CD4-positive, alpha-beta memory T cell (primary cell): ENCODE data around the gene SNN. TPM values are rescaled to one million over a fixed set of nuclear protein-coding genes. Genes with fewer than 3 reads are reported as not detected.

Experiments used
- CTCF ChIA-PET: fragments of 350-600 bp; sonication (Branson Sonifier 250); formaldehyde crosslinking; loops from one replicate; lab custom pipeline; 2021; ENCODE audit warnings: inconsistent platforms; ENCODE audit not compliant: partially characterized antibody; lab: Charles Lee
- POLR2A ChIA-PET: fragments of 350-600 bp; sonication (Branson Sonifier 250); formaldehyde crosslinking; loops from one replicate; lab custom pipeline; 2021; ENCODE audit not compliant: partially characterized antibody; lab: Charles Lee
- DNase-seq, 5 donors: peaks; one replicate each; pipeline versions ENCODE4 v3.0.0 to v3.0.0-alpha.2; 2020 to 2022; ENCODE audit warnings: mixed read lengths in 1 of 5
- H3K27ac ChIP-seq: one replicate; pipeline ENCODE4 v1.7.0; 2013; ENCODE audit warnings: low read depth, low read length
- H3K27me3 ChIP-seq: 2 replicates; pipeline ENCODE4 v1.7.0; 2013; ENCODE audit warnings: mild to moderate bottlenecking, low read length, moderate library complexity; ENCODE audit not compliant: insufficient read depth
- H3K36me3 ChIP-seq: 2 replicates; pipeline ENCODE4 v1.7.0; 2013; ENCODE audit warnings: mild to moderate bottlenecking, low read length, moderate library complexity; ENCODE audit not compliant: insufficient read depth
- H3K4me1 ChIP-seq: 2 replicates; pipeline ENCODE4 v1.7.0; 2013; ENCODE audit warnings: mild to moderate bottlenecking, low read length, moderate library complexity; ENCODE audit not compliant: insufficient read depth
- H3K4me3 ChIP-seq, 2 donors: one replicate each; pipeline ENCODE4 v1.7.0; 2013; ENCODE audit warnings: low read length in 2 of 2, mild to moderate bottlenecking in 1 of 2
- H3K9me3 ChIP-seq, 2 donors: one replicate each; pipeline ENCODE4 v1.7.0; 2013; ENCODE audit warnings: low read length in 2 of 2, control low read depth in 1 of 2; ENCODE audit not compliant: control insufficient read depth in 1 of 2
- H3K27ac Mint-ChIP-seq, 7 donors: one replicate each; pipeline ENCODE4 v1.8.0; 2020 to 2021; ENCODE audit warnings: mixed read lengths in 7 of 7, mild to moderate bottlenecking in 6 of 7, inconsistent platforms in 3 of 7, moderate library complexity in 3 of 7
- H3K27me3 Mint-ChIP-seq, 2 donors: one replicate each; pipeline ENCODE4 v1.8.0; 2020 to 2021; ENCODE audit warnings: mixed read lengths in 2 of 2
- H3K36me3 Mint-ChIP-seq, 2 donors: one replicate each; pipeline ENCODE4 v1.8.0; 2020 to 2021; ENCODE audit warnings: mixed read lengths in 2 of 2, inconsistent platforms in 1 of 2, mild to moderate bottlenecking in 1 of 2
- H3K4me1 Mint-ChIP-seq, 4 donors: one replicate each; pipeline ENCODE4 v1.8.0; 2020 to 2021; ENCODE audit warnings: mixed read lengths in 4 of 4, mild to moderate bottlenecking in 1 of 4
- H3K4me3 Mint-ChIP-seq, 8 donors: one replicate each; pipeline ENCODE4 v1.8.0; 2020 to 2021; ENCODE audit warnings: mixed read lengths in 8 of 8, mild to moderate bottlenecking in 7 of 8, moderate library complexity in 6 of 8, inconsistent platforms in 3 of 8
- H3K9me3 Mint-ChIP-seq, 8 donors: one replicate each; pipeline ENCODE4 v1.8.0; 2020 to 2021; ENCODE audit warnings: mixed read lengths in 8 of 8, mild to moderate bottlenecking in 5 of 8, inconsistent platforms in 3 of 8, moderate library complexity in 1 of 8
- intact Hi-C: fragments of 100-400 bp; cut with micrococcal nuclease; formaldehyde crosslinking; loops from one replicate; pipeline ENCODE4 v1.15.1; 2023
- polyA plus RNA-seq, 2 donors: library from polyadenylated mRNA; unstranded; fragments of 300-500 nt; fragmentation: Illumina TruSeq; gene quantifications; one replicate each; pipeline ENCODE4 v1.2.3, GENCODE V29; 2021
- total RNA-seq, 2 experiments: library from RNA; stranded (reverse); gene quantifications; one replicate each; pipeline ENCODE4 v1.2.3, GENCODE V29; 2021

Gene SNN
- total and polyA plus RNA-seq, 4 experiments from 2014 or later, result 16.1 to 20.4 (median 18.0) TPM

DNA sequence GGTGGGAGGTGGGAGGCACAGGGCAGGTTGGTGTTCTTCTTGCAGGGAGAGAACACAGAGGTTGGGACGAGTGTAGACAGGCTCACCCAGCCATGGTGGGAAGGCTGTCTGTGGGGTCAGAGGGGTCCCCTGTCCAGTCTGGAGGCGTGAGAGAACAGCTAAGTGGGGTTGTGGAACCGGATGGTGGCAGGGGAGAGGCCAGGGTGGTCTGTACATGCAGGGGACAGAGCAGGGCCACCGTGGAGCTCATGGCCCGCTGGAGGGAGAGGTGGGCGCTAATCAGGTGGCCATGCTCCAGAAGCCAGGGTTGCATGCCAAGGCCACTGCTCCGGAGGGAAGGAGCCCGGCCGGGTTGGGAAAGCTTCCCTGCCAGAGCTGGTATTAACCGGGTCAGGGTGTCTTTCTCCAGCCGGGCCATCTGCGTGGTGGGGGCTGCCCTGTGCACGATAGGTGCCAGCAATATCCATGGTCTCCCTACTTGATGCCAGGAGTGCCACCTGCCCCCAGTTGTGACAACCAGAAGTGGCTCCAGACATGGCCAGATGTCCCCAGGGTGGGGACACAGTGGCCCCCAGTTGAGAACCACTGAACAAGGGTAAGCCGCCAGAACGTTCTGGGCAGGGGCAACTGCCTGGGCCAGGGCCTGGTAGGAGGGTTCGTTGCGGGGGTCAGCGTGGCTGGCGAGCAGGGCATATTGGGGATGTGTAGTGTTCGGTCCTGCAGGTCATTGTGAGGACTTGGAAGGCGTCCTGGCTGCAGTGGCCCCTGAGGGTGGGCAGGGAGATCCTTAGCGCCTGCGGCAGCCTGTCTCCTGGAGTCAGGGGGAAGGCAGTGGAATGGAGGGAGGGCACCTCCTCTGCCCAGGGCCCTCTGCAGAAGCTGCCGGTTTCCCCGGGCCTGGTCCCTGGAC is 5.1 kb downstream of the SNN start:
- H3K9me3 Mint-ChIP-seq, result no peaks in the 10 kb centered on the region
- ChIA-PET CTCF (interaction anchor here (1.2 to 1.4 kb wide), 2 partner anchors 141 to 709 kb away, joined by 3 to 4 read pairs; no protein-coding TSS in a partner anchor), POLR2A (interaction anchor here (0.9 to 1.5 kb wide), 2 partner anchors 51 to 107 kb away, joined by 3 read pairs; no protein-coding TSS in a partner anchor)
- no peak overlapping the region for H3K27ac ChIP-seq
- no peaks in the 10 kb centered on the region for H3K9me3 ChIP-seq
- intact Hi-C loops, result no loop called here
- DNase-seq, result no peak
- H3K27me3 ChIP-seq, result no peaks in the 10 kb centered on the region
- peaks cover 11% of the 10 kb centered on the region for H3K36me3 ChIP-seq
- peak overlapping the region in 7 of 8 donors; percentile 20 to 75 (median 60) for H3K4me3 Mint-ChIP-seq
- peak overlapping the region in 6 of 7 donors; percentile 23 to 91 (median 84) for H3K27ac Mint-ChIP-seq
- peaks cover 14 to 33% of the 10 kb centered on the region in 2 donors for H3K36me3 Mint-ChIP-seq
- H3K4me1 ChIP-seq, result peaks cover 61% of the 10 kb centered on the region
- H3K4me3 ChIP-seq, result peak overlapping the region in 1 of 2 donors; percentile 5
- H3K27me3 Mint-ChIP-seq, result no peaks in the 10 kb centered on the region
- H3K4me1 Mint-ChIP-seq, result peaks cover 37 to 86% (median 56%) of the 10 kb centered on the region in 4 donors

DNA sequence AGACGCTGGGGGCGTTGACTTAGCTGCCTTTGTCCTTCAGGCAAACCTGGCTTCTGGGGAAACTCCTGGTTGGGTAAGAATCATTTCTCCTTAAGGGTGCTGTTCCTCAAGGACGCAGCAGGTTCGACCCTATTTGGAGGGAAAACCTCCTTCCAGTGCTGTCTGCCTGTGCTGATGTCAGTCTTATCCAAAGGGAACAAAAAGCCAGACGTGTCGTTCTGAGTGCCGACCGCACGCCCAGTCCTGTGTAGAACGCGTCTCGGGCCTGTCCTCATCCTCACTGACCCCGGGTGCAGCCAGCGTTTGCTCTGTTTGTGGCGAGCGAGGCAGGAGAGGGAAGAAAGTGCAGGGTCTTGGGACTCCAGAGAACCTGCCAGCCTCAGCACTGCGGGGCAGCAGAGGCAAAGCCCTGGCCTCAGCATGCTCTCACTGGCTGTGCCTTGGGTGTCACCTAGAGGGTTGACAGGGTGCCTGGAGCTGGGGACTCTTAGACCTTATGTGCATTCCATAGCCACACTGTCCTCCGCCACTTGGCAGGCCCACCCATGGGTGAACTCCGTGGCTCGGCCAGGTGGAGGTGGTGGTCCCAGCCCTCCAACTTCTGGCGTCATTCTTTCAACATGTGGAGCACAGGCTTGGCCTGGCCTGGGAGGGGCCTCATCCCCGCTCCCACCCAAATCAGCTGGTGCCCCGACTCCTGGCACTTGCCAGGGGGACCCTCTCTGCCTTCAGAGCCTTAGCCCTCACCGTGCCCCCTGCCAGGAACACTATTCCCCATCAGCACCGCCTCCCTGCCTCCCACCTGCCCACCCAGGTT is 6.0 kb downstream of the SNN start:
- peak overlapping the region in 5 of 7 donors; percentile 29 to 87 (median 44) for H3K27ac Mint-ChIP-seq
- ChIA-PET CTCF (interaction anchor here (1.2 kb wide), 1 partner anchor 142 kb away, joined by 3 read pairs; no protein-coding TSS in a partner anchor), POLR2A (interaction anchor here (0.6 to 0.9 kb wide), 2 partner anchors 78 to 108 kb away, joined by 3 to 4 read pairs; no protein-coding TSS in a partner anchor)
- Histone ChIP-seq H3K27me3 (no peaks in the 10 kb centered on the region), H3K4me1 (peaks cover 62% of the 10 kb centered on the region), H3K4me3 (no peak overlapping the region), H3K36me3 (peaks cover 18% of the 10 kb centered on the region), H3K27ac (no peak overlapping the region), H3K9me3 (no peaks in the 10 kb centered on the region)
- intact Hi-C loops, result no loop called here
- H3K4me1 Mint-ChIP-seq, result peaks cover 39 to 90% (median 60%) of the 10 kb centered on the region in 4 donors
- H3K27me3 Mint-ChIP-seq, result no peaks in the 10 kb centered on the region
- peaks cover 14 to 41% of the 10 kb centered on the region in 2 donors for H3K36me3 Mint-ChIP-seq
- DNase-seq, result no peak
- no peaks in the 10 kb centered on the region for H3K9me3 Mint-ChIP-seq
- H3K4me3 Mint-ChIP-seq, result peak overlapping the region in 1 of 8 donors; percentile 25

DNA sequence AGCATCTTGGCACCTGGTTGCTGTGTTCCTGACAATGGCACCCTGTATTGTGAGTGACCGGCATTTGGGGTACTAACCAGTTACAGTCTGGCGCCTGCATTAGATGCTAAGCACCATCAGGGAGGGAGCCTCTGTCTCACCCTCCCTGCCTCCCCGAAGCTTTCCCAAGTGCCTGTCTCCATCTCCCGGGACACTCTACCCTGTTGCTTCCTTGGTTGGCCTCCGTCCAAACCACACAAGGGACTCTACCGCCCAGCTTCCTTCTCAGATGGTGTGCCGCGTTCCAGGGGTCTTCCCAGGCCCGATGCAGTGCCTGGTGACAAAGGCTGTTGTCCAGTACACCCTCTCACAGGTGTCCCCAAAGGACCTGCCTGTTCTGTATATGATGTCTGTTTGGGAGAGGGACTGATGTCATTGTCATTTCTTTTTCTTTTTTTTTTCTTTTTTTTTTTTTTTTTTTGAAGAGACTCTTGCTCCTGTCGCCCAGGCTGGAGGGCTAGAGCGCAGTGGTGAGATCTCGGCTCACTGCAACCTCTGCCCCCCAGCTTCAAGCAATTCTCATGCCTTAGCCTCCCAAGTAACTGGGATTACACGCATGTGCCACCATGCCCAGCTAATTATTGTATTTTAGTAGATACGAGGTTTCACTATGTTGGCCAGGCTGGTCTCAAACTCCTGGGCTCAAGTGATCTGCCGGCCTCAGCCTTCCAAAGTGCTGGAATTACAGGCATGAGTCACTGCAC is 6.7 kb downstream of the SNN start:
- POLR2A ChIA-PET, result interaction anchor here (0.6 to 1.3 kb wide), 2 partner anchors 77 to 90 kb away, joined by 3 to 4 read pairs; no protein-coding TSS in a partner anchor

DNA sequence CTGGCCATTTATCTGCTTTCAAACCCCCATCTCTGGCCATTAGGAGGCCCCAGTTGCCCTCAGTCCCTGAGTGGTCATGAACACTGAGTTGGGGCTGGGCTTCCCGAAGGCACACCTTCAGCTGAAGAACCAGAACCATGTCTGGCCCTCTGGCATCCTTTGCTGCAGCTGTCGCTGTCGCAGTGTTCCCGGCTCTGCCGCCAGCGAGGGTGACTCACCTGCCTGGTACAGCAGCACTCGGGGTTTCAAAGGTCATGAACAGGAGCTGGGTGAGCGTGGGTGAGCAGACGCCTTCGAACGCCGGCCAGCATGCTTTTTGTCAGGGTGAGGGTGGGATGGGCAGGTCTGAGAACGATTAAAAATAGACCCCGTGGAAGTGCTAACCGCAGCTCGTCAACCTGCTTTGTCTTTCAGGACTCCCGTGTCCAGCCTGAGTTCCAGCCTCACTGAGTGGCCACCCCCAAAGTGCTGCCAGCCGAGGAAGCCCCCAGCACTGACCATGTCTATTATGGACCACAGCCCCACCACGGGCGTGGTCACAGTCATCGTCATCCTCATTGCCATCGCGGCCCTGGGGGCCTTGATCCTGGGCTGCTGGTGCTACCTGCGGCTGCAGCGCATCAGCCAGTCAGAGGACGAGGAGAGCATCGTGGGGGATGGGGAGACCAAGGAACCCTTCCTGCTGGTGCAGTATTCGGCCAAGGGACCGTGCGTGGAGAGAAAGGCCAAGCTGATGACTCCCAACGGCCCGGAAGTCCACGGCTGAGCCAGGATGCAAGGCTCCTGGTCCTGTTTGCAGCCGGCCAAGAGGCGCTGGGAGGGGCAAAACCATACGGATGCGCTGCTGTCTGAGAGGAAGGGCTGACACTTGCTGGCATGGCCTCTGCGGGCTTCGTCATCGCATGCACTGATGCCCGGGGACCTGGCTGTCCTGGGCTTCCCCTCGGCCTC is 7.6 kb downstream of the SNN start:
- intact Hi-C loops, result no loop called here
- no peaks in the 10 kb centered on the region for H3K9me3 ChIP-seq
- H3K4me3 ChIP-seq, result no peak overlapping the region
- H3K36me3 ChIP-seq, result peaks cover 33% of the 10 kb centered on the region
- ChIA-PET POLR2A (interaction anchor here (1.3 kb wide), 1 partner anchor 91 kb away, joined by 3 read pairs; no protein-coding TSS in a partner anchor), CTCF (interaction anchor here (0.7 to 2.8 kb wide), 5 partner anchors 22 to 692 kb away, joined by 3 to 8 read pairs (median 3); no protein-coding TSS in a partner anchor)
- DNase-seq, result peak in 1 of 5 donors; percentile 51
- Mint-ChIP-seq H3K9me3 (no peaks in the 10 kb centered on the region), H3K4me1 (peaks cover 27 to 86% (median 57%) of the 10 kb centered on the region in 4 donors), H3K27ac (peak overlapping the region in 5 of 7 donors; percentile 2 to 89 (median 53)), H3K4me3 (no peak overlapping the region), H3K36me3 (peaks cover 14 to 54% of the 10 kb centered on the region in 2 donors), H3K27me3 (no peaks in the 10 kb centered on the region)
- no peaks in the 10 kb centered on the region for H3K27me3 ChIP-seq
- H3K4me1 ChIP-seq, result peaks cover 52% of the 10 kb centered on the region
- no peak overlapping the region for H3K27ac ChIP-seq

More for the DNA sequence above, 6.7 kb downstream of the SNN start:
- Mint-ChIP-seq H3K4me3 (peak overlapping the region in 1 of 8 donors; percentile 45), H3K36me3 (peaks cover 14 to 48% of the 10 kb centered on the region in 2 donors), H3K27ac (peak overlapping the region in 5 of 7 donors; percentile 72 to 89 (median 78)), H3K9me3 (no peaks in the 10 kb centered on the region), H3K27me3 (no peaks in the 10 kb centered on the region), H3K4me1 (peaks cover 35 to 86% (median 59%) of the 10 kb centered on the region in 4 donors)
- H3K9me3 ChIP-seq, result no peaks in the 10 kb centered on the region
- H3K36me3 ChIP-seq, result peaks cover 26% of the 10 kb centered on the region
- H3K4me3 ChIP-seq, result no peak overlapping the region
- DNase-seq, result no peak
- H3K4me1 ChIP-seq, result peaks cover 54% of the 10 kb centered on the region
- no peak overlapping the region for H3K27ac ChIP-seq
- intact Hi-C loops, result no loop called here
- CTCF ChIA-PET, result interaction anchor here (0.7 to 1.2 kb wide), 5 partner anchors 23 to 691 kb away, joined by 3 to 5 read pairs (median 3); no protein-coding TSS in a partner anchor
- no peaks in the 10 kb centered on the region for H3K27me3 ChIP-seq

DNA sequence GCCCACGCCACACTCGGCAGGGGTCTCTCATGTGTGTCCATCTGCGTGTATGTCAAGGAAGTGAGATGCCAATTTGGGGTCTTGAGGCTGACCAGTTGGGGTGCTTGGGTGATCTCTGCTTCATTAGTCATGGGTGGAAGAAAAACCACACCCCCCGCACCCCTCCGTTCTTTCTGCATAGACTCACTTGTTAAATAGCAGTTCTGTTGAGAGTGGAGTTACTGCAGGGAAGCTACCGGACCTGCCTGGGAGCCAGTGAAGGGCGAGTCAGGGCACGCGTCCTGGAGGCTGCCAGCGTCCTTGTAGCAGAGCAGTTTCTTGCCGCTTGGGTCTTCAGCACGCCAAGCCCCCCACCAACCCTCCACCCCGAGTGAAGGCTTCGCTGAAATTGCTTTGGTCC is 8.5 kb downstream of the SNN start:
- DNase-seq, result no peak
- CTCF ChIA-PET, result interaction anchor here (2.4 to 2.8 kb wide), 2 partner anchors 38 to 145 kb away, joined by 8 to 10 read pairs; no protein-coding TSS in a partner anchor
- Mint-ChIP-seq H3K36me3 (peaks cover 18 to 62% of the 10 kb centered on the region in 2 donors), H3K27me3 (no peaks in the 10 kb centered on the region), H3K4me1 (peaks cover 29 to 86% (median 58%) of the 10 kb centered on the region in 4 donors), H3K27ac (peak overlapping the region in 3 of 7 donors; percentile 2 to 64 (median 12)), H3K9me3 (no peaks in the 10 kb centered on the region), H3K4me3 (no peak overlapping the region)
- peaks cover 52% of the 10 kb centered on the region for H3K4me1 ChIP-seq
- H3K27ac ChIP-seq, result no peak overlapping the region
- H3K36me3 ChIP-seq, result peaks cover 33% of the 10 kb centered on the region
- POLR2A ChIA-PET, result interaction anchor here (0.8 kb wide), 1 partner anchor 145 kb away, joined by 4 read pairs; no protein-coding TSS in a partner anchor
- H3K4me3 ChIP-seq, result no peak overlapping the region
- H3K9me3 ChIP-seq, result no peaks in the 10 kb centered on the region
- H3K27me3 ChIP-seq, result no peaks in the 10 kb centered on the region
- intact Hi-C loops, result no loop called here
